Body of pancreas (tissue), 4 donors: ENCODE measurements around the gene ZNF516. TPM values are rescaled to one million over a fixed set of nuclear protein-coding genes. Genes with fewer than 3 reads are reported as not detected.

Source experiments
- ATAC-seq: fragments of 150-250 bp; one replicate; pipeline ENCODE4 v1.9.1; 2016
- DNase-seq, 4 donors: peaks; one replicate each; pipeline ENCODE4 v3.0.0-alpha.2; 2019
- H3K27ac ChIP-seq, 4 donors: fragments of 200-600 bp; sonication (generic); 1 replicate in 3 of 4; 2 replicates in 1 of 4; pipeline versions ENCODE4 v1.5.1 to v1.6.1; 2016 to 2019; ENCODE audit warnings: mild to moderate bottlenecking in 1 of 4, mixed read lengths in 1 of 4, moderate library complexity in 1 of 4
- H3K27me3 ChIP-seq, 2 donors: fragments of 200-600 bp; sonication (generic); one replicate each; pipeline ENCODE4 v1.6.0; 2016; ENCODE audit warnings: mild to moderate bottlenecking in 1 of 2
- H3K36me3 ChIP-seq, 2 donors: fragments of 200-600 bp; sonication (generic); replicated peaks in 1 of 2; 2 replicates each; pipeline ENCODE4 v1.5.1; 2016; ENCODE audit warnings: low read depth in 2 of 2; ENCODE audit not compliant: insufficient read depth in 1 of 2
- H3K4me1 ChIP-seq: fragments of 200-600 bp; sonication (generic); one replicate; pipeline ENCODE4 v1.6.0; 2016
- H3K4me3 ChIP-seq, 2 donors: fragments of 200-600 bp; sonication (generic); 1 replicate in 1 of 2; 2 replicates in 1 of 2; pipeline ENCODE4 v1.5.1; 2016 to 2019
- H3K9me3 ChIP-seq, 3 donors: fragments of 200-600 bp; sonication (generic); 1 replicate in 2 of 3; 2 replicates in 1 of 3; pipeline ENCODE4 v1.5.1; 2016
- POLR2A ChIP-seq, 3 donors: fragments of 450-650 bp; IDR thresholded peaks; one replicate each; pipeline ENCODE4 v1.6.1; 2016; ENCODE audit warnings: antibody characterized with exemption in 3 of 3, mild to moderate bottlenecking in 2 of 3
- WGBS, 2 donors: methylation state at CpG; one replicate each; pipeline ENCODE4 v1.1.5; 2017; 5-methylcytosine and 5-hydroxymethylcytosine counted together
- intact Hi-C: fragments of 100-400 bp; cut with DNase I; formaldehyde crosslinking; loops from one replicate; pipeline ENCODE4 v1.15.1; 2023
- total RNA-seq, 2 donors: library from RNA; depleted of rRNA; stranded (reverse); fragments of >200 nt; gene quantifications; one replicate each; pipeline ENCODE4 v1.1.0, GENCODE V29; 2016
- TF ChIP-seq, protein P1 (sequence below), 7 experiments: fragments of 450-650 bp in 4 of 7; fragments of 200-600 bp in 3 of 7; sonication (generic) in 3 of 7; IDR thresholded peaks; one replicate each; pipeline ENCODE4 v1.5.1; 2016 to 2019; ENCODE audit warnings: antibody characterized with exemption in 7 of 7

ZNF516 gene
- total RNA-seq, 2 donors from 2014 or later = 13.5 to 16.5 TPM

DNA sequence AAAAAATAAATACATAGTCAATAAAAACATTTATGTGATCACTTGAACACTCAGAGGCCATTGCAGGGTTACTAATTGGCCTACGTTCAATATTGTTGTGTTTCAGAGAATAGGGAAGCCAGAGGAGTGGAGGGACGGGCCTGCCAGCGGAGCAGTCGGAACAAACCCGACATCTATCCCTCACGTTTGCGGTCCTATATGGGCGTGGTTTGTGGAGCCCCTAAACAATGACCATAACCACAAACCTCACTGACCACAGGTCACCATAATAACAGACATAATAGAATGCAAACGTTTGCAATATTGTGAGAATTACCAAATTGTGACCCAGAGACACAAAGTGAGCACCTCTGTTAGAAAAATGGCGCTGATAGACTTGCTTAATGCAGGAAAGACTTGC is 19.5 kb upstream of the ZNF516 start:
- no peaks in the 10 kb centered on the region for H3K4me1 ChIP-seq
- H3K36me3 ChIP-seq = no peaks in the 10 kb centered on the region
- ATAC-seq (no peak), DNase-seq (no peak)
- intact Hi-C loops = no loop called here
- H3K27me3 ChIP-seq = no peaks in the 10 kb centered on the region
- H3K4me3 ChIP-seq = no peak overlapping the region
- H3K9me3 ChIP-seq = no peaks in the 10 kb centered on the region
- no peak for TF ChIP-seq POLR2A (IDR thresholded peaks at IDR 0.05)
- TF ChIP-seq, protein P1, sequence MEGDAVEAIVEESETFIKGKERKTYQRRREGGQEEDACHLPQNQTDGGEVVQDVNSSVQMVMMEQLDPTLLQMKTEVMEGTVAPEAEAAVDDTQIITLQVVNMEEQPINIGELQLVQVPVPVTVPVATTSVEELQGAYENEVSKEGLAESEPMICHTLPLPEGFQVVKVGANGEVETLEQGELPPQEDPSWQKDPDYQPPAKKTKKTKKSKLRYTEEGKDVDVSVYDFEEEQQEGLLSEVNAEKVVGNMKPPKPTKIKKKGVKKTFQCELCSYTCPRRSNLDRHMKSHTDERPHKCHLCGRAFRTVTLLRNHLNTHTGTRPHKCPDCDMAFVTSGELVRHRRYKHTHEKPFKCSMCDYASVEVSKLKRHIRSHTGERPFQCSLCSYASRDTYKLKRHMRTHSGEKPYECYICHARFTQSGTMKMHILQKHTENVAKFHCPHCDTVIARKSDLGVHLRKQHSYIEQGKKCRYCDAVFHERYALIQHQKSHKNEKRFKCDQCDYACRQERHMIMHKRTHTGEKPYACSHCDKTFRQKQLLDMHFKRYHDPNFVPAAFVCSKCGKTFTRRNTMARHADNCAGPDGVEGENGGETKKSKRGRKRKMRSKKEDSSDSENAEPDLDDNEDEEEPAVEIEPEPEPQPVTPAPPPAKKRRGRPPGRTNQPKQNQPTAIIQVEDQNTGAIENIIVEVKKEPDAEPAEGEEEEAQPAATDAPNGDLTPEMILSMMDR (IDR thresholded peaks at IDR 0.05) = no peak
- 69 to 78% methylated on average over 10 of the region's 10 CpGs for WGBS, 2 donors
- H3K27ac ChIP-seq = no peak overlapping the region

- ATAC-seq (no peak), DNase-seq (no peak)
- Histone ChIP-seq H3K4me1 (no peaks in the 10 kb centered on the region), H3K36me3 (no peaks in the 10 kb centered on the region), H3K27ac (no peak overlapping the region), H3K9me3 (no peaks in the 10 kb centered on the region), H3K27me3 (no peaks in the 10 kb centered on the region), H3K4me3 (no peak overlapping the region)
- TF ChIP-seq, protein P1 (IDR thresholded peaks at IDR 0.05) = no peak
- no peak for TF ChIP-seq POLR2A (IDR thresholded peaks at IDR 0.05)
- WGBS, 2 donors = 80 to 96% methylated on average over 17 of the region's 17 CpGs
- intact Hi-C loops = no loop called here
Measured at GRCh38 chr18:76507830-76508385, 12.9 kb upstream of the ZNF516 start.

- H3K36me3 ChIP-seq = no peaks in the 10 kb centered on the region
- H3K4me1 ChIP-seq = no peaks in the 10 kb centered on the region
- H3K9me3 ChIP-seq = no peaks in the 10 kb centered on the region
- intact Hi-C loops = no loop called here
- DNase-seq (no peak), ATAC-seq (no peak)
- WGBS, 2 donors = 79 to 81% methylated on average over 21 of the region's 21 CpGs
- no peak for TF ChIP-seq POLR2A (IDR thresholded peaks at IDR 0.05)
- H3K27ac ChIP-seq = no peak overlapping the region
- no peaks in the 10 kb centered on the region for H3K27me3 ChIP-seq
- no peak overlapping the region for H3K4me3 ChIP-seq
Measured at GRCh38 chr18:76506974-76507764, 12.1 kb upstream of the ZNF516 start.

DNA sequence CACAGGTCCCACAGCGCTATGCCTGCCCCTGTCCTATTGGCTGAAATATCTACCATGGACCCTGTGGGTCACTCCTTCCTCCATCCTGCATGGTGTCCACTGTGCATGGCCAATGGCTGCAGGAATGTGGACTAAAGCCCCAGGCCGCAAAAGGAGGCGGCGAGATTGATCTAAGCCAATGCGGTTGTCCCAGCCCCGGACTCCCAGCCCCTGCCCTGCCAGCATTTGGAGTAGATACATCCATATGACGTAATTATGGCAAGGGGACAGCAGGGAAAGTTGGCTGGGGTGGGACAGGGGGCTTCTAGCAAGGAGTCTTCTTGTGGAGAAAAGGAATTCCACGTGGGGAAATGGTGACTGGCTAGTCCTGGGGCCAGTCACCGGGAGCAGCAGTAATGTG is 11.4 kb upstream of the ZNF516 start:
- Histone ChIP-seq H3K36me3 (no peaks in the 10 kb centered on the region), H3K4me3 (no peak overlapping the region), H3K27ac (no peak overlapping the region), H3K4me1 (no peaks in the 10 kb centered on the region), H3K27me3 (no peaks in the 10 kb centered on the region), H3K9me3 (no peaks in the 10 kb centered on the region)
- intact Hi-C loops = no loop called here
- DNase-seq (no peak), ATAC-seq (no peak)
- 83 to 88% methylated on average over 9 of the region's 9 CpGs for WGBS, 2 donors
- TF ChIP-seq, protein P1 (IDR thresholded peaks at IDR 0.05) = no peak
- no peak for TF ChIP-seq POLR2A (IDR thresholded peaks at IDR 0.05)

DNA sequence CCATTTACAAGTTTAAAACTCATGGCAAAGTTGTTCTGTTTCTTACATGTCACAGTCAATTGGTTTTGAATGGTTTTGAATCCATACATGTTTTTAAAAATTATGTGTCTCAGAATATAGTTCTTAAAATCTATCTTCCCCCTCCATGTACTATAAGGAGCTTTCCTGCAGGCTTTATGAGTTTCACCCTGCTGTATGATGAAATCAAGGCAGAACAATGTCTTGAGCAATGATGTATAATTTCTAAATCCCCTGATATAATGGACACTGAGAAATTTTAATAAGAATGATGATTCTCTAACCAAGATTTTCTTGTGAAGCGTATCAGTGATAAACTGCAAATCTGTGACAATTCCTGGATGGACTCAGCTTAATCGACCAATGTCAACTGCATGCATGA is 10.6 kb upstream of the ZNF516 start:
- no peak overlapping the region for H3K27ac ChIP-seq
- 80 to 85% methylated on average over 2 of the region's 2 CpGs for WGBS, 2 donors
- no peak for TF ChIP-seq POLR2A (IDR thresholded peaks at IDR 0.05)
- TF ChIP-seq, protein P1 (IDR thresholded peaks at IDR 0.05) = no peak
- H3K4me3 ChIP-seq = no peak overlapping the region
- no peaks in the 10 kb centered on the region for H3K9me3 ChIP-seq
- no peaks in the 10 kb centered on the region for H3K36me3 ChIP-seq
- no peaks in the 10 kb centered on the region for H3K27me3 ChIP-seq
- ATAC-seq (no peak), DNase-seq (no peak)
- H3K4me1 ChIP-seq = no peaks in the 10 kb centered on the region
- intact Hi-C loops = no loop called here
